Testis (tissue), 2 donors: ENCODE measurements around the gene FRAT2.

ENCODE experiments used
- POLR2A ChIP-seq: fragments of 450-650 bp; IDR thresholded peaks from one replicate; pipeline ENCODE4 v1.6.1; 2017; ENCODE audit warnings: antibody characterized with exemption, mild to moderate bottlenecking, moderate library complexity
- TF ChIP-seq, protein P1 (sequence below), 3 experiments: fragments of 450-650 bp in 2 of 3; fragments of 200-600 bp in 1 of 3; sonication (generic) in 1 of 3; IDR thresholded peaks; one replicate each; pipeline ENCODE4 v1.5.1; 2016 to 2019; ENCODE audit warnings: antibody characterized with exemption in 3 of 3, mild to moderate bottlenecking in 2 of 3, moderate library complexity in 1 of 3

DNA sequence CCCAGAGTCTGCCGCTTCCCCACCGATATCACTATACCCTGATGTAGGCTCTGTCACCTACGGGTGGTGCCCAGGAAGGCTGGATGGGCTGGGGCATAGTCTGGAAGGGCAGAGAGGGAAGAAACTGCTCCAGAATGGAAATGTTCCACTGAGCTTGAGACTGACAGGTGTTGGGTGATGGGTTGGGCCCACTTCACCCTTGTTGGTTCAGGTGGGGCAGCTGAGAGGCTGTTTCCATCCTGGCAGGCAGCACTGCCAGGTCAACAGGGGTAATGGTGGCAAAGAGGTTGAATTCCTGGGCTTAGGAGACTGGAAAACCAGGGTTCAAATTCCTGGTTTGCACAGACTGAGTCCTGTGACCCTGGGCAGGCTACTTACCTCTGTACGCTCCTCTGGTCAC lies 28.5 kb upstream of the FRAT2 start:
- no peak for TF ChIP-seq POLR2A
- TF ChIP-seq, protein P1, sequence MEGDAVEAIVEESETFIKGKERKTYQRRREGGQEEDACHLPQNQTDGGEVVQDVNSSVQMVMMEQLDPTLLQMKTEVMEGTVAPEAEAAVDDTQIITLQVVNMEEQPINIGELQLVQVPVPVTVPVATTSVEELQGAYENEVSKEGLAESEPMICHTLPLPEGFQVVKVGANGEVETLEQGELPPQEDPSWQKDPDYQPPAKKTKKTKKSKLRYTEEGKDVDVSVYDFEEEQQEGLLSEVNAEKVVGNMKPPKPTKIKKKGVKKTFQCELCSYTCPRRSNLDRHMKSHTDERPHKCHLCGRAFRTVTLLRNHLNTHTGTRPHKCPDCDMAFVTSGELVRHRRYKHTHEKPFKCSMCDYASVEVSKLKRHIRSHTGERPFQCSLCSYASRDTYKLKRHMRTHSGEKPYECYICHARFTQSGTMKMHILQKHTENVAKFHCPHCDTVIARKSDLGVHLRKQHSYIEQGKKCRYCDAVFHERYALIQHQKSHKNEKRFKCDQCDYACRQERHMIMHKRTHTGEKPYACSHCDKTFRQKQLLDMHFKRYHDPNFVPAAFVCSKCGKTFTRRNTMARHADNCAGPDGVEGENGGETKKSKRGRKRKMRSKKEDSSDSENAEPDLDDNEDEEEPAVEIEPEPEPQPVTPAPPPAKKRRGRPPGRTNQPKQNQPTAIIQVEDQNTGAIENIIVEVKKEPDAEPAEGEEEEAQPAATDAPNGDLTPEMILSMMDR (IDR thresholded peaks at IDR 0.05) = no peak
